ENCODE results near the gene ROR2.

Gene ROR2

DNA sequence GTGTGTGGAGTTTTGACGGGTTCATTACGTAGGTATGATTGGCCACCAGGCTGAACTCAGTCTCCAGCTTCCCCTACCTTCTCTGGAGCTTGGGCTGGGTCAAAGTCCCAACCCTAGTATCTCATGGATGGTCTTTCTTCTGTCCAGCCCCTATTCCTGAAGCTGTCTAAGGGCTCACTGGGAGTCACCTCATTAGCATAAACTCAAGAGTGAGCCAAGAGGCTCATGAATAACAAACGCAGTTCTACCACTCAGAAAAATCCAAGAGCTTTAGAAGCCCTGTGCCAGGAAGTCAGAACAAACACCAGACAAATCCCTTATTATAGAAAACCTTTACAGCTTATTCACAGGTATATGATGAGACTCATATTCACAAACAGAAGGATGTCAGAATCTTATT lies 346.1 kb downstream of the ROR2 start:
- DNase-seq = no peak

DNA sequence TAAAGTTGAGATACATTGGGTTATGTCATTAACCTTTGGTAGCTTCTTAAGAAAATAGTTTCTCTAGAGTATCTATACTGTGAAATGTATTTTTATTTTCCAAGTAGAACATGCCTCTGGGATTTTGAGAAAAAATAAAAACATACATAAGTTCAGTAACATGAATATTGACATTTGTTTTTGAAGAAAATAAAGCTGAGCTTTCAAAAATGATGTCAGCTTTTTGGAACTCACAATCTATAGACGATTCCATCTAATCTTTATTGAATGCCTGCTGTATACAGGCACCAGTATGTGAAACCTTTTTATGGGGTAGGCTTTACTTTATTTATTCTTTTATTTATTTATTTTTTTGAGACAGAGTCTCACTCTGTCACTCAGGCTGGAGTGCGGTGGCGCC lies 350.5 kb downstream of the ROR2 start:
- no peak for DNase-seq

DNA sequence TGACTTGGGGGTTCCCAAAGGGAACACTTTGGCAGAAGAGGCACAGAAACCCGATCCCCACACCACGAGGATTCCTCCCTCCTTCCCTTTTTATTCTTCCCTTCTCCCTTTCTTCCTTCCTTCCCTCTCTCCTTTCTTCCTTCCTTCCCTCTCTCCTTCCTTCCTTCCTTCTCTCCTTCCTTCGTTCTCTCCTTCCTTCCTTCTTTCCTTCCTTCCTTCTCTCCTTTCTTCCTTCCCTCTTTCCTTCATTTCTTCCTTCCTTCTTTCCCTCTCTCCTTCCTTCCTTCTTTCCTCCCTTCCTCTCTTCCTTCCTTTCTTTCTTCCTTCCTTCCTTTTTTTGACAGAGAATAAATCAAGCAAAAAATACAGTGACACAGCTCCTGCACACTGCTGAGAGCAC lies 358.4 kb downstream of the ROR2 start:
- DNase-seq = no peak

DNA sequence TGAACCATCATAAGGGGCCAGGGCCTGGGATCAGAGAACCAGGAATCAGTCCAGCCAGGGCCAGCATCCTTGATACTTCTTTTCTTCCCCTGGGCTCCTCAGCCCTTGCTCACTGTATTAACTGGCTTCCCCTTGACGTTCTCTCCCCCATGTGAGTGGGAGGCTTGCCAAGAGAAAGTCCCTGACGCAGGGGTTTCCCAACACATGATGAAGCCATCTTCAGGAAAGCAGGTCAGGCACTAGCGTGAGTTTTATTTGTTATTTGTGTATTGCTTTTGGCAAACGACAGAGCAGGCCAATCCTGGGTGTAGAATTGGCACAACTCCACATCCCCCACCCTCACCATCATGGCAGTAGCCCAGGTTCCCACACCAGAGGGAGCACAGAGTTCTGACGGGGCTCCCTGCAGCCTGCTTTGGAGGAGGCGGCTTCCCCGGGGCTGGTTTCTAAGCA lies 360.9 kb downstream of the ROR2 start:
- no peak for DNase-seq

DNA sequence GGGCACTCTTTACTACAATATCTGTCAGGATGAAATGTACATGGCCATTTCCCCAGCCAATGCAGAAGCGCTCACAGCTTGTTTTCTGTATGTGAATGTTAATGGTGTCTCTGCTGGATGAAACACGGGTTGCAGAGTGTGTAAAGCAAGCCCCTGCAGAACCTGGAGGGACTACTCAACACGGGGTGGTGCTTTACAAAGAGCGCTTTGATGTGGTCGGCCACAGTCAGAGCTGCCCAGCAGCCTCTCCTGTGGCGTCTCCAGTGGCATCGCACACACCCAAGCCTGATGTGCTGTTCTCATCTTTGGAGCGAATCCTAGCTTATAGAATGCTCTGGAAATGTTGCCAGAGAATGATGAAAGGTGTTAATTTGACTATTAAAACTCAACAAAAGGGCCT lies 363.7 kb downstream of the ROR2 start:
- no peak for DNase-seq

DNA sequence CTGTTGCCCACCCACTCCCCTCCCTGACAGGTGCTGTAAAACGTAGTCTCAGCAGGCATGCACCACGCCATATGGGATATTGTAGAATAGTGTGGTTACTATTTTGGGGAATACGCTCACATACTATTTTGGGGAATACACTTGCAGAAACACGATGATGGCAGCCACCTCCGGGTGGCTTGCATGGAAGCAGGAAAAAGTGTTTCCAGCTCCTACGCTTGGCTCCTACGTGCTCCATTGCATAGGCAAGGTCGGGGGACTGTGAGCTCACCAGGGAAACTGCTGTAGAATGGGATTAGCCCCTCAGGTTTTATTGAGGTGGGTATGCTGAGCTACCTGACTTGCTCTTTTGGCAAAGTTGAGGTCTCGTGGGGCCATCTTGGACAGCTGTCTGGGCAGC lies 366.1 kb downstream of the ROR2 start:
- DNase-seq = no peak

DNA sequence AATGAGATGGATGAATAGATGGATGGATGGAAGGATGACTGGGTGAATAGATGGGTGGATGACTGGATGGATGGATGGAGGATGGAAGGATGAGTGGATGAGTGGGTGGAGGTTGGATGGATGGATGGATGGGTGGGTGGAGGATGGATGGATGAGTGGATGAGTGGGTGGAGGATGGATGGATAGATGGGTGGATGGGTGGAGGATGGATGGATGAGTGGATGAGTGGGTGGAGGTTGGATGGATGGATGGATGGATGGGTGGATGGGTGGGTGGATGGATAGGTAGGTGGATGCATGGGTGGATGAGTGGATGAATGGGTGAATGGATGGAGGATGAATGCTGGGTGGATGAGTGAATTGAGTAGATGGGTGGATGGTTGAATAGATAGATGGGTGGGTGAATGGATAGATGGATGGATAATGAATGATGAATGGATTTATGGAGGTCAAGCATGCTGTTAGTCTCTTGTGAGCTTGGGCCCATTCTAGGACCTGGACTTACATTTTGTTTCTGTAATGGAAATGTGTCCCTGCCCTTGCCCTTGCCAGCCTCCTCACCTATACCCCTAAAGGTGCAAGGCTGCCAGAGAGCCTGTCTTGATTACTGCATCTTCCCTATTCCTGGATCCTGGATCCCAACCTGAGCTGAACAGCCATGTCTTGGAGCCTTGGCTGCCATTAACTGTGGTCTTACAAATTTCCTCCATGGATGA lies 366.7 kb downstream of the ROR2 start:
- no peak for DNase-seq

DNA sequence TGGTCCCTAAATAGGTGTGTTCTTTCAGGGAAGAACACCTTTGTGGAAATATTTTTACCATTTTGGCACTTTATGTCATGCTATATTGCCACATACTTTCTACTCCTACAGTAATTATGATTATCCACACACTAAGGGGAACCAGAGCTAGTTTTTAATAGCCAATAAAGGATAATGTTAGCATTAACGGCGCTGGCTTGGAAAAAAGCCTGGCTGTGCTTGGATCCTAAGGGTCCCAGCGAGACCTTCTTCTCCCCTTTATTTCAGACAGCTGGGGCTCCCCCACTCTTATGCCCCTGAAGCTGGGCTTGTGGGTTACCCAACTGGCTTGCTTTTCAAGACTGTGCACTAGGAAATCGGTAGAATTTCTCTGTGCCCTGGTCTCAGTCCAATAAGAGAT lies 367.8 kb downstream of the ROR2 start:
- no peak for DNase-seq

DNA sequence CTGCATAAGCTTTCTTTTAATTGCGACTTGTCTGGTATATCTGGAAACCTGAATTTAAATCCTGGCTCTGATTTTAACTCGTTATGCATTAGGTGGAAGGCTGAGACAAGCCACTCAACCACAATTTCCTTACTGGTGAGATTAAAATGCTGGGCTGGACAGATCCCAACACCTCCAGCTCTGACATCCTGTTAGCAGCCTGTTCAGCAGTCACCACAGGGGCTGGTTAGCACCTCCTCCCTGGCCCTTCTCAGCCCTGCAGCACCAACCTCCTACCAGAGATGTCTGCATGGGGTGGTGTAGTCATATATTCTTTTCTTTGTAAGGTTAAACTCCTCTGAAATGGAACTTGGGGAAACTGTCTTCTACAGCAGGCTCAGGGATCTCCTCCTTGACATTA lies 369.9 kb downstream of the ROR2 start:
- no peak for DNase-seq

DNA sequence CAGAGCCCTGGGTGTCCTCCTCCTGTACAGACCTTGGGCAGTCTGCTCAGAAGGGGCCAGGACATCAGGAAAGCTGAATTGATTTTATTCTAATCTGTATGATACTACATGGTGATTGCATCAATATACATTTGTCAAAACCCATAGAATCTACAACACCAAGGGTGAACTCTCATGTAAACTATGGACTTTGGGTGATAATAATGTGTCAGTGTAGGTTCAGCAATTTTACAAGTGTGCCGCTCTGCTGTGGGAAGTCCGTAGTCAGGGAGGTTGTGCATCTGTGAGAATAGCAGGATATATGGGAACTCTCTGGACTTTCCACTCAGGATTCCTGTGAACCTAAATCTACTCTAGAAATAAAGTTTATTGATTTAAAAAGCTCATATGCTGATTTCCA lies 371.1 kb downstream of the ROR2 start:
- DNase-seq = no peak

DNA sequence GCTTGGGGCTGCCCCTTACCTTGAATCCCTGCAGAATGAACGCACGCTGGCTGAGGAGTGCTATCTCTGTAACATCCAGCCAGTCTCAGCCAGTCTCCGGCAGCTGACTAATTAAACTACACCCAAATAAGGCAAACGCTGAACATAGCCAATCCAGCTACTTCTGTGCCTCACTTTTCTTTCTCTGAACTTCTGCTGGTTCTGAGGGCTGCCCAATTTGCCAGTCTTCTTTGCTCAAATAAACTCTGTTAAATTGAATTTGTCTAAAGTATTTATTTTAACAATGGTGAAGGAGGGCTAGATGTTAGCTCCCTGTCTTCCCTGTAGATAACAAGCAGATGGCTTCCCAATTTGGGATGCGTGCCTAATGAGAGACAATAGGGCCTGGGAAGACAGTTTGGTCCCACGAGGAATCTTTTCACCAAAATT lies 372.4 kb downstream of the ROR2 start:
- no peak for DNase-seq

DNA sequence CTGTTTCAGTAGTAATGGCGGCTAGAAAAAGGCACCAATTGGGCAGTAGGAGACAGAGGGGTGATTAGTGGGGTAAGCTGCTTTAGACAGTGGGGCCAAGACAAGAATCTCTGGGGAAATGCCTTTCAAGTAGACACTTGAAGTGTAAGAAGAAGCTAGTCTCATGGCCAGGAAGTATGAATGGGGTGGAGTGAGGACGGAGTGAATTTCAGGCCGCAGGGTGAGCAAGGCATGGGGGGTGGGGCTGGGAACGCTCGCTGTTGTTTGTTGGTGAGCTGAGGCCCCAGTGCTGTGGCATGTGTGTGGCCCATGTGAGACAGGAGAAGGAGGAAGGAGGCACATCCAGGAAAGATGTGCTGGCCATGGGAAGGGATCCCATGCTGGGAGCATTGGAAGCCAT lies 377.2 kb downstream of the ROR2 start:
- DNase-seq = no peak

DNA sequence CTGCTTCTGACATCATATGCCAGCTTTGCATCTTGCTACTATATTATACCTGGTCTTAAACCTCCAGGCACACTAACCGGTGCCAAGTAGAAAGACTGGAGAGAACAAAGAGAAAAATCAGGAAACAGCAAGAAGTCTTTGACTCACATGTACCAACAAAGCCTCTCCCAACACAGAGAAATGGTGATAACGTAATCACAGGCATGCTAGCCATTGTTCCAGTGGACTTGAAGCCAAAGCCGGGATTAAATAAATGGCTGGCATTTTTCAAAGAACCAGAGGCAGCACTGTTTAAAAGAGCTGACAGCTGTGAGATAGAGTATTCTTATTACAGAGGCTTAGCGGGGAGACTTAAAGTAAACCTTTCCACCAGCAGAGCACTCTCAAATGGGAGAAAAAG lies 378.0 kb downstream of the ROR2 start:
- DNase-seq = no peak

DNA sequence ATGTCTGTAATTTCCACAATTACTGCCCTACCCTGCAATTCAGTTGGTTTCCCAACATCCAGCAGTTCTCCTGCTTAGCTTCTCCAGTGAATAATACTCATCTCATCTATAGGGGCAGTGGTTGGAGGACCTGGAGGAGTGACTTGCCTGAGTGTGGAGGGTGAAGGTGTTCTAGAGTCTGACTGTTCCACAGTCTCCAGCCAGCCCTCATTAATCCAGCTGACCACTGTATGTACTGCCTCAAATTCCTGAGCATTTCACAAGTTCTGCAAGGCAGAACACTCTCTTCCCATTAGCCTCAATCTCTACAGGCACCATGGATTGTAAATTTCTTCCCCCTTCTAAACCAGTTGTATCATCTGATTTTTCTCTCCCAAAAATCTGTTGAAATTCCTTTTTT lies 379.0 kb downstream of the ROR2 start:
- DNase-seq = no peak

DNA sequence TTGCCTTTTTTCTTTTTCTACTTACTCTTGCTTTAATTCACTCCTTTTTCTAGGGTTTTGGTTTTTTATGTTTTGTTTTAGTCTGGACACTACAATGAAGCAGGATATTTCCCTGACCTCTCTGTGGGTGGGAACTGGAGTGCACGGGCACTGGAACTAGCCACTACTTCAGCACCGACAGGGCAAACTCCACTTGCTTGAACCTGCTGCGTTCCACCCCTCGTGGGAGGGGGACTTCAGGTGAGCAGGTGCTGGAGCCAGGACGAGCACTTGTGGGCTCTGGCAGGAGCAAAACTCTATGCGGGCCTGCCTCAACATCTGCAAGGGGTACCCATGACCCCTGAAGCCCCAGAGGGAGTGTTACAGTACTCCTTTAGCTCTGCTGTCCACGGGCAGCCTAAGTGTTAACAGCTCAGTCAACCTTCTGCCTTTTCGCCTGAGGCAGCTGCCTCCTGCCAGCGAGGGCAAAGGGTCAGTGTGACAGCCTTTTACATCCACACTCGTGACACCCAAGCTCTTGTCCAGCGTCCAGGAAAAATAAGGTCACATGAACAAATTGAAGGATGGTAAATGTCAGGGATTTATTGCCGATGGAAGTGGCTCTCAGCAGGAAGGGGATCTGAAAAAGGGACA lies 382.3 kb downstream of the ROR2 start:
- no peak for DNase-seq

DNA sequence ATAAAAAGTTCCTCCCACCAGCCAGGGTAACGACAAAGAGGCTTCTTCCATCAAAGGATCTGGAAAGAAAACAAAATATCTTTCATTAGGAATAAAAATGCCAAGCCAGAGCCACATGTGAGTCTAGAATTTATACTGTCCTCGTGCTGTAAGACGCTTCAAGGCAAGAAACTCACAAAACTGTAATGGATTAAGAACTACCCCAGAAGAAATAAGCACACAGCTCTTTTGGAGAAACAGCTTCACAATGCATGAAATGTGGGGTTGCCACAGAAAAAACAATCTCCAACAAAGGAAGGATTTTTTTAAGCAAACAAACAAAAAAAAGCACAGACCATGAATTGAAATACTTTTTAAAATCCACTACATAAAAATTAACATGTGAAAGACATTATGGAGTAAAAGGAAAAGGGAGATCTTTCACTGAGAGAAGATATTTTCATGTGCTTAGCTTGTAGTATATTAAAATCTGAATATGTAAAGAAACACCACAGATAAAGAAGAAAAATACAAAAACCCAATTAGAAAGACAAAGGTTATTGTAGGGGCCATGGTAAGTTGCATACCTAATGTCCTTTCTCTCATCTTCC lies 385.9 kb downstream of the ROR2 start:
- no peak for DNase-seq

DNA sequence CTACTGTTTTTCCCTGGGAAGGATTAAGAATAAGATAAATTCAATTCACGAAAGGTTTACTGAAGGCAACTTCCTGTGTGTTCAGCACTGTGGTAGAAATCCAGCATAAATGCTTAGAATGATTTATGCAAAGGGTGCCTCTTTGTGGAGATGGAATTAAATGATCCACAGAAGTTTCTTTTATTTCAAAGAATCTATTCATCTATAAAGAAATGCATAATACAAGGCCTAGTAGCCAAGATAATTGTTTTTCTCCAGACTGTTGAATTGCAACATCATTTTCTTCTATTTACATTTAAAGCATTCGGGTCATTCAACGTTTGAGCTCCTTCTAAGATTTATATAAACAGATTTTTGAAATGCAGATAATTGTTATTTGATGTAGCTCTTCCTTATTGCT lies 387.6 kb downstream of the ROR2 start:
- no peak for DNase-seq

DNA sequence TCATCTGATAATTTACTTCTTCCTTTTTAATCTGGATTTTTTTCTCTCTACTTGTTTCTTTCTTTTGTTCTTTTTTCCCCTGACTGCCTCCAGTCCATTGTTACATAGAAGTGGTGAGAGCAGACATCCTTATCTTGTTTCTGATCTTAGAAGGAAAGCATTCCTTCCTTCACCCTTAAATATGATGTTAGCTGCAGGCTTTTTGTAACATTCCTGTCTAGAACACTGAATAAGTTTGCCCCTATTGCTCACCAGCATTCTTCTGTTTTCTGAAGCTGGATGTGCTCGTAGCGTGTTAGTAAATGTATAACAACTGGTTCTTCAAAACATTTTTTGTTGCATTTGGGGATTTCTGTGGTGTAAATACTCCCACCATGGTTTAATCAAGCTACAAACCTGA lies 389.7 kb downstream of the ROR2 start:
- no peak for DNase-seq

DNA sequence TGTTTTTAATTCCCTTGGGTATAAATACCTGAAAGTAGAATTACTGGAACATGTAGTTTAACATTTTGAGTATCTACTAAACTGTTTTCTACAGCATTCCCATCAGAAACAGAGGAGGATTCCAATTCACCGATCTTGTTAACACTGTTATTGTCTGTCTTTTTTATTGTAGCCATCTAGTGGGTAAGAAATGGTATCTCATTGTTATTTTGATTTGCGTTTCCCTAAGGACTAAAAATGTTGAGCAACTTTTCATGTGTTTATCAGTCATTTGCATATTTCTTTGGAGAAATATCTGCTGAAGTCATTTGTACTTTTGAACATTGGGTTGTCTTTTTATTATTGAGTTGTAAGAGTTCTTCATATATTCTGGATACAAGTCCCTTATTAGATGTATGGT lies 391.1 kb downstream of the ROR2 start:
- no peak for DNase-seq

DNA sequence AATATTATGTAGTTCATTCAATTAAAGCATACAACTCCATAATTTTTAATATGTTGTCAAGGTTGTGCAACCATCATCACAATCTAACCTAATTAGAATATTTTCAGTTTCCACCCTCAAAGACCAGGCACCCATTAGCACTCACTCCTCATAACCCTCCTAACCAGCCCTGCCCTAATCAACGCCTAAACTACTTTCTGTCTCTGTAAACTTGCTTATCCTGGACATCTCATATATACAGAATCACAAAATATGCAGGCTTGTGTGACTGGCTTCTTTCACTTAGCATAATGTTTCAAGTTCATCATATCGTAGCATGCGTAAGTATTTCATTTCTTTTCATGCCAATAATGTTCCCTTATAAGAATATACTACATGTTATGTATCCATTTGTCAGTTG lies 391.6 kb downstream of the ROR2 start:
- no peak for DNase-seq

DNA sequence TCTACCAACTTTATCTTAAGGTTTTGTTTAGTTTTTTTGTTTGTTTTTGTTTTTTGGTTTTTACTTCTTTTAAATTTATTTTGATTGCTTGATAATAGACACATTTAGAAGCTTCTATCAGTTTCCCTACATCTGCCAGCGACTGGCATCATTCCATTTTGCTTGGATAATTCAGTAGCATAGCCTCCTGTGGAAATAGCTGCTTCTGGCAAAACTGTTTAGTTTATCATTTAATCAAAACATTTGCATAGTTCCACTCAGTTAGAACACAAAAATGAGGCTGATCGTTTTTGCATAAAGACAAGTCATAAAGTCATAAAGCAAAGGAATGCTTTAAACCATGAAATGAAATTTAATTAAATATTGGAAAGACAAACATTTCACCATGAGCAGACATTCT lies 392.7 kb downstream of the ROR2 start:
- DNase-seq = no peak

DNA sequence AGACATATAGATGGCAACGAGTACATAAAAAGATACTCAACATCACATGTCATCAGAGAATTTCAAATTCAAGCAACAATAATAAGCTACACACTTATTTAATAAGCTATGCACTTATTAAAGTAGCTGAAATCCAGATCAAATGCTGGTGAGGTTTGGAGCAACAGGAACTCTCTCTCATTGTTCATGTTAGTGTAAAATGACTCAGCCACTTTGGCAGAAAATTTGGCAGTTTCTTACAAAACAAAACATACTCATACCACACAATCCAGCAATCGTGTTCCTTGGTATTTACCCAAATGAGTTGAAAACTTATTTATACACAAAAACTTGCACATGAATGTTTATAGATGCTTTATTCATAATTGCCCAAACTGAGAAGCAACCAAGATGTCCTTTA lies 394.9 kb downstream of the ROR2 start:
- no peak for DNase-seq

DNA sequence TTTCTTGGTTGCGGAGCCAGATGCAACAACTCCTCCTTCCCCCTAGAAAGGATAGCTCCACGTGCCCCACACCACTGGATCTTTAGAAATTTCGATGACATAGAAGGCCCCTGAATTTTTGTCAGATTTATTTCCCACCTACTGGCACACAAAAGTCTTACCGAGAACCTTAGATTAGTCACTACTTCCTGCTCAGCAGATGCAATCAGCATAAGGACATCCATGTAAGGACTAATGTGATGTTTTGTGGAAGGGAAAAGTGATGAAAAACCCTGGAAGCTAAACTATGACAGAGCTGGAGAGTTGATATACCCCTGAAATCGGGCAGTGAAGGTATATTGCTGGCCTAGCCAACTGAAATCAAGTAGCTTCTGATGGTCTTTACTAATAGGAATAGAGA lies 400.9 kb downstream of the ROR2 start:
- DNase-seq = no peak

DNA sequence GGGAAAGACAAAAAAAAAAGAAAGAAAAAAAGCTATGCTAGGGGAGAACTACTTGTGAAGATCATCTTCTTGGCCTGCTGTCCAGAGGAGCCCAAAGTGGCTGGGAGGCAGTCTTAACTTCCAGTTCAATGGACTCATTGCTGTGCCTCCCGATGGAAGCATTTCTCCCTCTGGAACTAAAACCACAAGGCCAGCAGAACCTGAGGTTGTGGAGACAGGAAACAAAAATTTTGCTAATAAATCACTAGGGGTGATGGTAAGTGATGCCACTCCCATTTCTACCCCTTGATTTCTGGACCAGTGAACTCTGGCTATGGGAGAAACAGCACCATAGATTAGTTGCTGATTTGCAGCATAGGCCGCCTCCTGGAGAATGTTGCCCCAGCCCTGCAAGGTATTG lies 402.9 kb downstream of the ROR2 start:
- DNase-seq = no peak

DNA sequence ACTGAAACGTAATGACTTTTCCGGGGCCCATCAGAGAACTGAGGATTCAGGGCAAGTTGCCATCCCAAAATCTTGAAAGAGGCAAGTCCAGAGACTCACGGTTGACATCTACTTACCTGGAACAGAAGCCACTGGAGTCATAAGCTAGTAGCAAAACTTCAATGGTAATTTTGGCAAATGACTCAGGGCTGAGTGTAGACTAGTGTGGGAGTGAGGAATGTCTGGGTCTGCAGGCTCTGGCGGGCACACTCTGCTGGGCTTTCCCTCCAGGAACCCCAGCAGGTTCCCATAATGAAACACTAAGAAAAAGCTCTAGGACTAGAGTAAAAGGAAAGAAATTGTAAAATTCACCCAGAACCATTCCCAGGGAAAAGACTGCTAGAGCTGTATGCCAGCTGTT lies 403.5 kb downstream of the ROR2 start:
- DNase-seq = no peak
